ENCODE results near the gene LYPD3.
"Not testable (repeated sequence)": the region's sequence is repeated elsewhere in the genome, so short reads cannot be mapped to it uniquely, and the experiment has no call there.

DNA sequence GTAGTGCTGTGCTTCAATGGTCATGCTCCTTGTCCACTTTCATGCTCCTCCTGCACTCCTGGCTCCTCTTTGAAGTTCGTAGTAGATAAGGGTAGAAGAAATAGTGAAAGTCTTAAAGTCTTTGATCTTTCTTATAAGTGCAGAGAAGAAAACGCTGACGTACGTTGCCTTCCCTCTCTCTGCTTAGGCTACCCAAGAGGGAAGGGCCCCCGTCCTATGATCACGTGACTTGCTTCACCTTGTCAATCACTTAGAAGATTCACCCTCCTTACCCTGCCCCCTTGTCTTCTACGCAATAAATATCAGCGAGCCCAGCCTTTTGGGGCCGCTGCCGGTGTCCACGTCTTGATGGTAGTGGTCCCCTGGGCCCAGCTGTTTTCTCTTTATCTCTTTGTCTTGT is 28.1 kb downstream of the LYPD3 start:
- not testable (repeated sequence) for TF ChIP-seq CTCF (IDR thresholded peaks at IDR 0.05; ENCODE audit: extremely low read depth in 1 of 2, insufficient read depth in 1 of 2, low read depth in 1 of 2, low read length in 2 of 2); POLR2A (IDR thresholded peaks at IDR 0.05; ENCODE audit: low read depth, low read length); JUN (IDR thresholded peaks at IDR 0.05; ENCODE audit: borderline replicate concordance, insufficient read depth, insufficient read length, low read depth); EZH2 (IDR thresholded peaks at IDR 0.05; ENCODE audit: borderline replicate concordance, low read depth, low read length, severe bottlenecking); POLR2AphosphoS5 (IDR thresholded peaks at IDR 0.05; ENCODE audit: insufficient read depth, low read depth, low read length); GATA2 (IDR thresholded peaks at IDR 0.05; ENCODE audit: insufficient read depth, insufficient read length, low read depth, low read length); MYC (IDR thresholded peaks at IDR 0.05; ENCODE audit: low read depth, low read length); MAX (IDR thresholded peaks at IDR 0.05; ENCODE audit: insufficient read depth, insufficient read length); FOS (IDR thresholded peaks at IDR 0.05; ENCODE audit: borderline replicate concordance, insufficient read depth, low read length)

Measured in endothelial cell of umbilical vein (primary cell).